ENCODE data around the gene PSMD1. TPM values are rescaled to one million over a fixed set of nuclear protein-coding genes. Genes with fewer than 3 reads are reported as not detected.

Gene PSMD1
- total RNA-seq, 1 experiment from 2014 or later: 133 TPM

DNA sequence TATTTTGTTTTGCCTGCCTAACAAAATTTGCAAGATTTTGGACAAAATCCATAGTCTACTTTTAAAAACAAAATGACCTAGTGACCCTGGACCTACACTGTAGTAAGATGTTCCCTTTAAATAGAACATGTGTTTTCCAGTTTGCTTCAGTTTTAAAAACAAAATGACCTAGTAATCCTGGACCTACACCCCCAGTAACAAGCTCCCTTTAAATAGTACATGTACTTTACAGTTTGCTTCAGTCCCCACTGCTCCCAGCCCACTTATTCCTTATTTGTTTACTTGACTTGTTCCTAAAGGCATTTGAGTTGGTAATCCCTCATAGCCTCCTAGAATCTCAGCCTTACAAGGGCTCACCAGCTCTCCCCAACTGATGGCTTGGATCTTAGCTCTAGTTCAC, 102.6 kb downstream of the PSMD1 start:
- H3K4me1 ChIP-seq (ENCODE audit: control insufficient read depth in 1 of 2, insufficient read depth in 2 of 2, low read length in 2 of 2): peaks cover 0 to 6% of the 10 kb centered on the region in 2 experiments; a peak in 1 of 4 replicates
- no peaks in the 10 kb centered on the region for H3K27me3 ChIP-seq (ENCODE audit: insufficient read depth, low read length)
- H3K9me3 ChIP-seq (ENCODE audit: control insufficient read depth in 1 of 2, insufficient read depth in 1 of 2, low read depth in 1 of 2, low read length in 2 of 2): no peaks in the 10 kb centered on the region
- peaks cover 3 to 13% of the 10 kb centered on the region in 2 experiments; a peak in 3 of 4 replicates for H3K36me3 ChIP-seq (ENCODE audit: control insufficient read depth in 1 of 2, insufficient read depth in 2 of 2, low read length in 2 of 2)
- ATAC-seq: no peak
- no peak for DNase-seq (ENCODE audit: low read depth, low spot score)
- no peak overlapping the region for H3K4me2 ChIP-seq (ENCODE audit: low read length)
- intact Hi-C loops (cut with micrococcal nuclease): no loop called here
- no peak overlapping the region for H3K4me3 ChIP-seq (replicated peaks in 1 of 2; ENCODE audit: low read depth in 1 of 2, low read length in 2 of 2)
- ChIA-PET POLR2A (no interaction called here), RAD21 (ENCODE audit: low non-redundant PET in 1 of 2, low total read pairs in 2 of 2, uncharacterized antibody in 2 of 2, unreplicated experiment in 2 of 2) (no interaction called here), CTCF (no interaction called here)
- H2AFZ ChIP-seq (ENCODE audit: low read depth, low read length, poor library complexity, severe bottlenecking): no peak overlapping the region
- no TSS peak for BruUV-seq (replicated peaks)
- peaks cover 5% of the 10 kb centered on the region; the same call in 1 of the 2 replicates for H3K79me2 ChIP-seq (ENCODE audit: insufficient read depth, low read length)
- no peak overlapping the region for H3K27ac ChIP-seq (ENCODE audit: low read depth, low read length)
- TF ChIP-seq YY1 (IDR thresholded peaks at IDR 0.05; ENCODE audit: extremely low read depth, insufficient replicate concordance, low read depth, low read length) (no peak), ZFX (IDR thresholded peaks at IDR 0.05) (no peak), EZH2 (IDR thresholded peaks at IDR 0.05) (no peak), ELF1 (IDR thresholded peaks at IDR 0.05; ENCODE audit: borderline replicate concordance, low read depth) (no peak), RAD21 (IDR thresholded peaks at IDR 0.05; ENCODE audit: low read depth) (no peak), TCF7L2 (IDR thresholded peaks at IDR 0.05; ENCODE audit: borderline replicate concordance, extremely low read depth, insufficient read depth, insufficient read length) (no peak), EGR1 (IDR thresholded peaks at IDR 0.05; ENCODE audit: low read depth) (no peak), CEBPB (IDR thresholded peaks at IDR 0.05; ENCODE audit: low read depth) (no peak), CBX3 (IDR thresholded peaks at IDR 0.05; ENCODE audit: low read depth) (no peak), SRF (IDR thresholded peaks at IDR 0.05; ENCODE audit: low read depth) (no peak), SIN3A (IDR thresholded peaks at IDR 0.05; ENCODE audit: low read depth) (no peak), REST (IDR thresholded peaks at IDR 0.05; ENCODE audit: low read depth) (no peak), ZNF274 (IDR thresholded peaks at IDR 0.05; ENCODE audit: low read depth, low read length) (no peak), ATF3 (IDR thresholded peaks at IDR 0.05) (no peak), POLR2A (IDR thresholded peaks at IDR 0.05; ENCODE audit: borderline replicate concordance, extremely low read depth, insufficient read depth, insufficient read length) (no peak)
- TF ChIP-seq, protein P1, sequence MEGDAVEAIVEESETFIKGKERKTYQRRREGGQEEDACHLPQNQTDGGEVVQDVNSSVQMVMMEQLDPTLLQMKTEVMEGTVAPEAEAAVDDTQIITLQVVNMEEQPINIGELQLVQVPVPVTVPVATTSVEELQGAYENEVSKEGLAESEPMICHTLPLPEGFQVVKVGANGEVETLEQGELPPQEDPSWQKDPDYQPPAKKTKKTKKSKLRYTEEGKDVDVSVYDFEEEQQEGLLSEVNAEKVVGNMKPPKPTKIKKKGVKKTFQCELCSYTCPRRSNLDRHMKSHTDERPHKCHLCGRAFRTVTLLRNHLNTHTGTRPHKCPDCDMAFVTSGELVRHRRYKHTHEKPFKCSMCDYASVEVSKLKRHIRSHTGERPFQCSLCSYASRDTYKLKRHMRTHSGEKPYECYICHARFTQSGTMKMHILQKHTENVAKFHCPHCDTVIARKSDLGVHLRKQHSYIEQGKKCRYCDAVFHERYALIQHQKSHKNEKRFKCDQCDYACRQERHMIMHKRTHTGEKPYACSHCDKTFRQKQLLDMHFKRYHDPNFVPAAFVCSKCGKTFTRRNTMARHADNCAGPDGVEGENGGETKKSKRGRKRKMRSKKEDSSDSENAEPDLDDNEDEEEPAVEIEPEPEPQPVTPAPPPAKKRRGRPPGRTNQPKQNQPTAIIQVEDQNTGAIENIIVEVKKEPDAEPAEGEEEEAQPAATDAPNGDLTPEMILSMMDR (IDR thresholded peaks at IDR 0.05 in 2 of 3, conservative IDR thresholded peaks at IDR 0.05 in 1 of 3; ENCODE audit: borderline replicate concordance in 1 of 3, insufficient read depth in 1 of 3, low read depth in 2 of 3, low read length in 2 of 3): no peak
- TF ChIP-seq, protein P2, sequence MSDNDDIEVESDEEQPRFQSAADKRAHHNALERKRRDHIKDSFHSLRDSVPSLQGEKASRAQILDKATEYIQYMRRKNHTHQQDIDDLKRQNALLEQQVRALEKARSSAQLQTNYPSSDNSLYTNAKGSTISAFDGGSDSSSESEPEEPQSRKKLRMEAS (IDR thresholded peaks at IDR 0.05): no peak
- H3K9ac ChIP-seq (ENCODE audit: low read length): no peak overlapping the region
- H4K20me1 ChIP-seq (ENCODE audit: insufficient read depth): no peaks in the 10 kb centered on the region
- no peaks in the 10 kb centered on the region for H3K9me2 ChIP-seq (ENCODE audit: insufficient read depth)
